ENCODE data around the gene GDPD1. TPM values are rescaled to one million over a fixed set of nuclear protein-coding genes. Genes with fewer than 3 reads are reported as not detected.
A peak's percentile ranks its signal among the peaks of the same experiment; 100 is the strongest.

The GDPD1 gene
- total RNA-seq, 6 experiments from 2014 or later, result 0.43 to 1.4 (median 1.1) TPM

- no peak overlapping the region for H3K4me3 Mint-ChIP-seq
- no peak overlapping the region for H3K27ac Mint-ChIP-seq
- no peak for DNase-seq
- no peak for TF ChIP-seq CTCF (IDR thresholded peaks at IDR 0.05)
- H3K4me1 Mint-ChIP-seq (ENCODE audit: low read depth), result no peaks in the 10 kb centered on the region
- no peaks in the 10 kb centered on the region for H3K9me3 Mint-ChIP-seq
- H3K27me3 Mint-ChIP-seq (ENCODE audit: insufficient read depth), result no peaks in the 10 kb centered on the region; the same call in 1 of the 2 replicates
- H3K36me3 Mint-ChIP-seq (ENCODE audit: low read depth), result peaks cover 14% of the 10 kb centered on the region
These were observed 26.9 kb upstream of the GDPD1 start for GRCh38 chr17:59193336-59193862.

GRCh38 chr17:59199398-59199797 is 20.9 kb upstream of the GDPD1 start:
- no peak overlapping the region for H3K4me3 Mint-ChIP-seq
- DNase-seq, result no peak

GRCh38 chr17:59202320-59202719 is 18.0 kb upstream of the GDPD1 start:
- no peak for DNase-seq

More at GRCh38 chr17:59199398-59199797, 20.9 kb upstream of the GDPD1 start:
- no peak for TF ChIP-seq CTCF (IDR thresholded peaks at IDR 0.05)
- H3K4me1 Mint-ChIP-seq (ENCODE audit: low read depth), result no peaks in the 10 kb centered on the region
- no peaks in the 10 kb centered on the region; the same call in 1 of the 2 replicates for H3K36me3 Mint-ChIP-seq (ENCODE audit: low read depth)
- no peaks in the 10 kb centered on the region; the same call in 1 of the 2 replicates for H3K27me3 Mint-ChIP-seq (ENCODE audit: insufficient read depth)
- H3K9me3 Mint-ChIP-seq, result no peaks in the 10 kb centered on the region
- peak overlapping the region; percentile 20; the same call in 1 of the 2 replicates for H3K27ac Mint-ChIP-seq

GRCh38 chr17:59219370-59219769 is 941 bp upstream of the GDPD1 start:
- Mint-ChIP-seq H3K4me3 (peak overlapping the region; percentile 97; the same call in 1 of the 2 replicates), H3K27ac (no peak overlapping the region), H3K36me3 (ENCODE audit: low read depth) (peaks cover 5% of the 10 kb centered on the region; the same call in 1 of the 2 replicates), H3K27me3 (ENCODE audit: insufficient read depth) (peaks cover 4% of the 10 kb centered on the region), H3K4me1 (ENCODE audit: low read depth) (peaks cover 15% of the 10 kb centered on the region), H3K9me3 (no peaks in the 10 kb centered on the region)
- no peak for DNase-seq
- TF ChIP-seq CTCF (IDR thresholded peaks at IDR 0.05), result no peak

More at GRCh38 chr17:59202320-59202719, 18.0 kb upstream of the GDPD1 start:
- Mint-ChIP-seq H3K9me3 (no peaks in the 10 kb centered on the region), H3K4me1 (ENCODE audit: low read depth) (no peaks in the 10 kb centered on the region), H3K27me3 (ENCODE audit: insufficient read depth) (no peaks in the 10 kb centered on the region; the same call in 1 of the 2 replicates), H3K4me3 (no peak overlapping the region), H3K36me3 (ENCODE audit: low read depth) (no peaks in the 10 kb centered on the region; the same call in 1 of the 2 replicates), H3K27ac (no peak overlapping the region)
- no peak for TF ChIP-seq CTCF (IDR thresholded peaks at IDR 0.05)

- H3K27ac Mint-ChIP-seq, result peak overlapping the region; percentile 47
- H3K36me3 Mint-ChIP-seq (ENCODE audit: low read depth), result peaks cover under 1% of the 10 kb centered on the region; the same call in 1 of the 2 replicates
- TF ChIP-seq CTCF (IDR thresholded peaks at IDR 0.05), result no peak
- H3K27me3 Mint-ChIP-seq (ENCODE audit: insufficient read depth), result peaks cover 4% of the 10 kb centered on the region
- no peak for DNase-seq
- H3K4me1 Mint-ChIP-seq (ENCODE audit: low read depth), result peaks cover 15% of the 10 kb centered on the region
- no peaks in the 10 kb centered on the region for H3K9me3 Mint-ChIP-seq
- H3K4me3 Mint-ChIP-seq, result peak overlapping the region; percentile 97
These were observed 351 bp upstream of the GDPD1 start for GRCh38 chr17:59219992-59220327.

All from HFFc6 (cell line).